Caco-2 (cell line): ENCODE results near the gene SEMA3F. TPM values are rescaled to one million over a fixed set of nuclear protein-coding genes. Genes with fewer than 3 reads are reported as not detected.
A peak's percentile ranks its signal among the peaks of the same experiment; 100 is the strongest.

Source experiments
- BruUV-seq: library from RNA; stranded (reverse); fragments of 400-500 nt; replicated peaks from 2 replicates; lab custom pipeline; 2021; lab: Mats Ljungman, UMichigan
- CTCF ChIA-PET: fragments of 300-600 bp; sonication (Branson Sonifier 250); formaldehyde crosslinking; loops from one replicate; lab custom pipeline; 2022; ENCODE audit warnings: antibody characterized with exemption; lab: Charles Lee
- POLR2A ChIA-PET: fragments of 300-600 bp; sonication (Branson Sonifier 250); formaldehyde crosslinking; loops from one replicate; lab custom pipeline; 2022; ENCODE audit warnings: antibody characterized with exemption; lab: Charles Lee
- DNase-seq, 2 experiments: peaks; one replicate each; pipeline versions ENCODE4 v3.0.0 to v3.0.0-alpha.2; 2020 to 2022
- H3K27me3 ChIP-seq: replicated peaks from 2 replicates; pipeline ENCODE4 v1.6.0; 2011; ENCODE audit warnings: low read length; ENCODE audit not compliant: control insufficient read depth, insufficient read depth
- H3K36me3 ChIP-seq: 2 replicates; pipeline ENCODE4 v1.5.1; 2011; ENCODE audit warnings: low read length; ENCODE audit not compliant: control insufficient read depth, insufficient read depth
- H3K4me1 ChIP-seq: fragments of 250-450 bp; sonication (Bioruptor Pico); 2 replicates; pipeline ENCODE4 v1.5.1; 2020; ENCODE audit warnings: mild to moderate bottlenecking
- H3K4me3 ChIP-seq: 2 replicates; pipeline ENCODE4 v1.5.1; 2011; ENCODE audit warnings: low read depth, mild to moderate bottlenecking, control low read depth, low read length
- H3K9me3 ChIP-seq: fragments of 250-450 bp; sonication (Bioruptor Pico); 2 replicates; pipeline ENCODE4 v1.5.1; 2020; ENCODE audit warnings: mild to moderate bottlenecking, moderate library complexity
- H3K27ac Mint-ChIP-seq: one replicate; pipeline ENCODE4 v1.8.0; 2022; ENCODE audit warnings: mixed read lengths; ENCODE audit not compliant: unreplicated experiment
- H3K27me3 Mint-ChIP-seq: one replicate; pipeline ENCODE4 v1.8.0; 2022; ENCODE audit warnings: mixed read lengths; ENCODE audit not compliant: insufficient read depth, unreplicated experiment
- H3K36me3 Mint-ChIP-seq: one replicate; pipeline ENCODE4 v1.8.0; 2022; ENCODE audit warnings: mild to moderate bottlenecking, mixed read lengths; ENCODE audit not compliant: insufficient read depth, unreplicated experiment
- H3K4me1 Mint-ChIP-seq: one replicate; pipeline ENCODE4 v1.8.0; 2022; ENCODE audit warnings: low read depth, mixed read lengths; ENCODE audit not compliant: unreplicated experiment
- H3K4me3 Mint-ChIP-seq: one replicate; pipeline ENCODE4 v1.8.0; 2022; ENCODE audit warnings: mild to moderate bottlenecking, moderate library complexity, mixed read lengths; ENCODE audit not compliant: unreplicated experiment
- H3K9me3 Mint-ChIP-seq: one replicate; pipeline ENCODE4 v1.8.0; 2022; ENCODE audit warnings: mixed read lengths; ENCODE audit not compliant: unreplicated experiment
- intact Hi-C: fragments of 100-400 bp; cut with micrococcal nuclease; formaldehyde crosslinking; loops from one replicate; pipeline ENCODE4 v1.10.0; 2022; ENCODE audit not compliant: unreplicated experiment
- total RNA-seq: library from RNA; stranded (reverse); gene quantifications from 2 replicates; pipeline ENCODE4 v1.2.3, GENCODE V29; 2022
- TF ChIP-seq, protein P1 (sequence below), 2 experiments: fragments of 200-600 bp in 1 of 2; IDR thresholded peaks; 1 replicate in 1 of 2; 2 replicates in 1 of 2; pipeline versions ENCODE4 v1.5.1 to v1.8.0; 2011 to 2022; ENCODE audit warnings: antibody characterized with exemption in 1 of 2, control low read depth in 1 of 2, inconsistent platforms in 1 of 2, low read depth in 1 of 2, low read length in 1 of 2, mild to moderate bottlenecking in 1 of 2, moderate library complexity in 1 of 2; ENCODE audit not compliant: insufficient read depth in 1 of 2, severe bottlenecking in 1 of 2, unreplicated experiment in 1 of 2

SEMA3F gene
- total RNA-seq, 1 experiment from 2014 or later = 16.5 TPM

DNA sequence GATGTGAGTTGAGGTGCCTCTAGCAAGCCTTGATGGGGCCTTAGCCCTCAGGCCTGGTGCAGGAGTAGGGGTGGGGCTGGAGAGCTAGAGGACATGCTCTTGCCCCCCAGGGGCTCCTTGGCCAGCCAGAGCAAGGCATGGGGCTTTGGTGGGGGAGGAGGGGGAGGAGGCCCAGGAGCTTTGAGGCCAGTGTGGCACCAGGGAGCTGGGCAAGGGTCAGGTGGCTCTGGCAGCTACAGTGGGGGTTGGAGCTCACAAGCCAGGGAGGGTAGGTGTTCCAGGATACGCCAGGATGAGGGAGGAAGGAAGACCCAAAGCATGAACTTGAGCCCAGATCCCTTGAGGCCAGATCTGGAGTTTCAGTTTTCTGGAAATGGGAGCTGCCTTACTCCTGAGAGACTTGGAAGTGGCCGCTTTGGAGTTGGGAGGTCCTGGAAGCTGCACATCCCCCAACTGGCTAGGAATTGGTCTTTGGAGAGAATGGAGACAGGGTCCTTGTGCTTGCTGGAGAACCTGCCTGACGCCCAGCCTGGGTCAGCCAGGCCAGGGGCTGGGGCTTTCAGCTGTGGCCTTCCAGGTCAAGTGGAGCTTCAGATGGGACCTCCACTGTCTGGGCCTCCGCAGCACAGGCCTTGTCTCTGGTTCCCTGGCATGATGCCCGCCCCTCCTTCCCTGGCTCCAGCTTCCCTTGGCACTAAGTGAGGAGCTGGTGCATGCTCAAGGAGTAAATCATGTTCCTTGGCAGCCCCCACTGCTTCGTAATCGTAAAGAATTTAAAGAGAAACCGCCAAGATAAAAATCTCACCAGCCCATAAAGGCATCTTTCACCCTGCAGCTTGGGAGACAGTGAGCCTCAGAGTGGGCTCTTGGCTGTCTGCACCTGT, 8.7 kb downstream of the SEMA3F start:
- POLR2A ChIA-PET = no interaction called here

DNA sequence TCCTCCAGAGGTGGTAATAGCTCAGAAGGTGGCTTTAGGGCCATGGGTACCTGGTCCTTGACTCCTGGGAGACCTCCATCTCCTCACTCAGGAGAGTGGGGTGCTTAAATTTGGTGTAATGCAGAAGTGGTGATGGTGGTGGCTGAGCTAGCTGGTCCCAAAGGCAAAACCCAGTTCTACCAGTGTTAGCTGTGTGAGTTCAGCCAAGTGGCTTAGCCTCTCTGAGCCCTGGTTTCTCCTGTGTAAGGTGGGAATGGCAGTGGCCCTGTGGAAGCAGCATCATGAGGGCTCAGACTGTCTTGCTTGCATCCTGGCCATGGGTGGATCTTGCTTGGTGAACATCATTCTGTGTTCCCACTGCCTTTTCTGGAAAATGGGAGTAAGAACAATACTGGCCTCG, 9.4 kb downstream of the SEMA3F start:
- peaks cover 16% of the 10 kb centered on the region for H3K4me1 Mint-ChIP-seq
- TF ChIP-seq, protein P1, sequence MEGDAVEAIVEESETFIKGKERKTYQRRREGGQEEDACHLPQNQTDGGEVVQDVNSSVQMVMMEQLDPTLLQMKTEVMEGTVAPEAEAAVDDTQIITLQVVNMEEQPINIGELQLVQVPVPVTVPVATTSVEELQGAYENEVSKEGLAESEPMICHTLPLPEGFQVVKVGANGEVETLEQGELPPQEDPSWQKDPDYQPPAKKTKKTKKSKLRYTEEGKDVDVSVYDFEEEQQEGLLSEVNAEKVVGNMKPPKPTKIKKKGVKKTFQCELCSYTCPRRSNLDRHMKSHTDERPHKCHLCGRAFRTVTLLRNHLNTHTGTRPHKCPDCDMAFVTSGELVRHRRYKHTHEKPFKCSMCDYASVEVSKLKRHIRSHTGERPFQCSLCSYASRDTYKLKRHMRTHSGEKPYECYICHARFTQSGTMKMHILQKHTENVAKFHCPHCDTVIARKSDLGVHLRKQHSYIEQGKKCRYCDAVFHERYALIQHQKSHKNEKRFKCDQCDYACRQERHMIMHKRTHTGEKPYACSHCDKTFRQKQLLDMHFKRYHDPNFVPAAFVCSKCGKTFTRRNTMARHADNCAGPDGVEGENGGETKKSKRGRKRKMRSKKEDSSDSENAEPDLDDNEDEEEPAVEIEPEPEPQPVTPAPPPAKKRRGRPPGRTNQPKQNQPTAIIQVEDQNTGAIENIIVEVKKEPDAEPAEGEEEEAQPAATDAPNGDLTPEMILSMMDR (IDR thresholded peaks at IDR 0.05; ENCODE audit: insufficient read depth in 1 of 2, low read depth in 1 of 2, low read length in 1 of 2, severe bottlenecking in 1 of 2, unreplicated experiment in 1 of 2) = no peak
- intact Hi-C loops = no loop called here
- H3K9me3 Mint-ChIP-seq = no peaks in the 10 kb centered on the region
- no peaks in the 10 kb centered on the region for H3K36me3 Mint-ChIP-seq
- Histone ChIP-seq H3K4me1 (peaks cover 25% of the 10 kb centered on the region), H3K27me3 (no peaks in the 10 kb centered on the region), H3K9me3 (no peaks in the 10 kb centered on the region), H3K36me3 (no peaks in the 10 kb centered on the region; the same call in 1 of the 2 replicates), H3K4me3 (no peak overlapping the region)
- no peaks in the 10 kb centered on the region for H3K27me3 Mint-ChIP-seq
- H3K27ac Mint-ChIP-seq = no peak overlapping the region
- no TSS peak for BruUV-seq
- DNase-seq = no peak
- ChIA-PET POLR2A (no interaction called here), CTCF (no interaction called here)
- no peak overlapping the region for H3K4me3 Mint-ChIP-seq

More for the DNA sequence above, 8.7 kb downstream of the SEMA3F start:
- H3K27me3 ChIP-seq = no peaks in the 10 kb centered on the region
- BruUV-seq = no TSS peak
- no peaks in the 10 kb centered on the region; the same call in 1 of the 2 replicates for H3K36me3 ChIP-seq
- peaks cover 25% of the 10 kb centered on the region for H3K4me1 ChIP-seq
- no peak overlapping the region for H3K4me3 ChIP-seq
- peaks cover 16% of the 10 kb centered on the region for H3K4me1 Mint-ChIP-seq
- H3K9me3 Mint-ChIP-seq = no peaks in the 10 kb centered on the region
- H3K36me3 Mint-ChIP-seq = no peaks in the 10 kb centered on the region
- intact Hi-C loops = no loop called here
- H3K27me3 Mint-ChIP-seq = no peaks in the 10 kb centered on the region
- H3K27ac Mint-ChIP-seq = no peak overlapping the region
- H3K9me3 ChIP-seq = no peaks in the 10 kb centered on the region
- no peak for DNase-seq
- TF ChIP-seq, protein P1 (IDR thresholded peaks at IDR 0.05; ENCODE audit: insufficient read depth in 1 of 2, low read depth in 1 of 2, low read length in 1 of 2, severe bottlenecking in 1 of 2, unreplicated experiment in 1 of 2) = no peak
- CTCF ChIA-PET = no interaction called here
- no peak overlapping the region for H3K4me3 Mint-ChIP-seq

DNA sequence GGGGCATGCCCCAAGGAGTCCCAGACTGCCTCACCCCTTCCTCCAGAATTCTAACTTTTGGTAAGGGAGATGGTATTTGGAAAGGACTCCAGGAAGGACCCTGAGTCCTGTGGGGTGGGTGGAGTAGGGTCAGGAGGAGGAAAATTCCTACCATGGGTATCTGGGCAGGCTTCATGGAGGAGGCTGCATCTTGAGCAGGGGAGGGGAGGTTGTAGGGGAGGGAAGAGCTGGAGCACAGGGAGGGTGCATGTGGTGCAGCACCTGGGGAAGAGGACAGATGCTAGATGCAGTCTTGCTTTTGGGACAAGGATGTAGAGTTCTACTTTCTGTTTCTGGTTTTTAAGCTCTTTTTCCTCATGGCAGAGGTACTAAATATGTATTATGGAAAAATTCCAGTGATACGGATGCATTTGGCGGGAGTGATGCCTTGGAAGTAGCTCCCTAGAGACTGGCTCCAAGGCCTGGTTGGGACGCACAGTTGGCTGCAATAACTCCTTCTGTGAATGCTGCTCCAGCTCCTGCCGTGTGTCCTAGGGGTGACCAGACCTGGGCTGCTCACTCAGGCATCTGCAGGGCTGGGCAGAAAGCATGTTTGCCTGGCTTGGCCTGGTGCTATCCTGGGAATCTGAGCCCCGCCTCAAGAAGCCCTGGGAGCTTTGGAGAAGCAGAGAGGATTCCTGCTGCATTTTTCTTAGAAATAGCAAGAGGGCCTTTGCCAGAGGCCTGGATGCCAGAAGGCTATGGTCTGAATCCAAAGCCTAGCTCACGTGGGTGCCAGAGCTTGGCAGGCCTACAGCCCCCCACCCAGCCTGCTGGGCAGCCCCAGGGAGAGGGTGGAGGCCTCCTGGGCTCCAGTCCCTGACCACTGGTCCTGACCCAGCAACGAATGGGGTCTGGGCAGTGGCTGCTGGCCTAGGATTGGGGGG, 10.1 kb downstream of the SEMA3F start:
- H3K27me3 ChIP-seq = no peaks in the 10 kb centered on the region
- peak in 1 of 2 experiments; percentile 60 for DNase-seq
- no TSS peak for BruUV-seq
- CTCF ChIA-PET = interaction anchor here (0.7 to 1.3 kb wide), 2 partner anchors 9 to 100 kb away, joined by 3 to 5 read pairs; no protein-coding TSS in a partner anchor
- Mint-ChIP-seq H3K4me3 (no peak overlapping the region), H3K9me3 (no peaks in the 10 kb centered on the region), H3K27me3 (no peaks in the 10 kb centered on the region), H3K36me3 (no peaks in the 10 kb centered on the region), H3K4me1 (peaks cover 16% of the 10 kb centered on the region), H3K27ac (no peak overlapping the region)
- peaks cover 25% of the 10 kb centered on the region for H3K4me1 ChIP-seq
- intact Hi-C loops = no loop called here
- H3K4me3 ChIP-seq = no peak overlapping the region
- POLR2A ChIA-PET = no interaction called here
- TF ChIP-seq, protein P1 (IDR thresholded peaks at IDR 0.05; ENCODE audit: insufficient read depth in 1 of 2, low read depth in 1 of 2, low read length in 1 of 2, severe bottlenecking in 1 of 2, unreplicated experiment in 1 of 2) = no peak
- H3K9me3 ChIP-seq = no peaks in the 10 kb centered on the region
- no peaks in the 10 kb centered on the region; the same call in 1 of the 2 replicates for H3K36me3 ChIP-seq
